Measurements from ENCODE around the gene NOVA1.

NOVA1 gene

GRCh38 chr14:26415618-26416123 is 182.2 kb downstream of the NOVA1 start:
- Histone ChIP-seq H3K4me1 (ENCODE audit: low read depth, poor library complexity, severe bottlenecking) (no peaks in the 10 kb centered on the region), H3K27ac (no peak overlapping the region), H3K36me3 (ENCODE audit: insufficient read depth) (no peaks in the 10 kb centered on the region), H4K20me1 (ENCODE audit: insufficient read depth) (no peaks in the 10 kb centered on the region), H3K4me3 (IDR thresholded peaks at IDR 0.05; ENCODE audit: insufficient read depth, low read depth, low read length) (no peak overlapping the region), H3K79me2 (ENCODE audit: insufficient read depth, low read depth) (no peaks in the 10 kb centered on the region), H2AFZ (ENCODE audit: low read depth) (no peak overlapping the region), H3K9ac (no peak overlapping the region), H3K4me2 (no peak overlapping the region), H3K27me3 (ENCODE audit: insufficient read depth, low read depth) (no peaks in the 10 kb centered on the region)
- TF ChIP-seq CTCF (conservative IDR thresholded peaks at IDR 0.05; ENCODE audit: low read depth, low read length), result no peak

- no peaks in the 10 kb centered on the region for H3K27me3 ChIP-seq (ENCODE audit: insufficient read depth, low read depth)
- H3K4me1 ChIP-seq (ENCODE audit: low read depth, poor library complexity, severe bottlenecking), result no peaks in the 10 kb centered on the region
- H3K4me3 ChIP-seq (IDR thresholded peaks at IDR 0.05; ENCODE audit: insufficient read depth, low read depth, low read length), result no peak overlapping the region
- no peaks in the 10 kb centered on the region for H3K79me2 ChIP-seq (ENCODE audit: insufficient read depth, low read depth)
- H3K9ac ChIP-seq, result no peak overlapping the region
- no peak overlapping the region for H3K4me2 ChIP-seq
- H4K20me1 ChIP-seq (ENCODE audit: insufficient read depth), result no peaks in the 10 kb centered on the region
- TF ChIP-seq CTCF (conservative IDR thresholded peaks at IDR 0.05; ENCODE audit: low read depth, low read length), result no peak
- H3K27ac ChIP-seq, result no peak overlapping the region
- no peak overlapping the region for H2AFZ ChIP-seq (ENCODE audit: low read depth)
- no peaks in the 10 kb centered on the region for H3K36me3 ChIP-seq (ENCODE audit: insufficient read depth)
Measured at GRCh38 chr14:26414926-26415325, 182.9 kb downstream of the NOVA1 start.

- H2AFZ ChIP-seq (ENCODE audit: low read depth), result no peak overlapping the region
Measured at GRCh38 chr14:26414103-26414502, 183.7 kb downstream of the NOVA1 start.

GRCh38 chr14:26412421-26412820 is 185.4 kb downstream of the NOVA1 start:
- Histone ChIP-seq H3K27ac (no peak overlapping the region), H3K9ac (no peak overlapping the region), H3K36me3 (ENCODE audit: insufficient read depth) (no peaks in the 10 kb centered on the region), H3K4me1 (ENCODE audit: low read depth, poor library complexity, severe bottlenecking) (no peaks in the 10 kb centered on the region), H3K4me2 (no peak overlapping the region), H2AFZ (ENCODE audit: low read depth) (no peak overlapping the region), H3K4me3 (IDR thresholded peaks at IDR 0.05; ENCODE audit: insufficient read depth, low read depth, low read length) (no peak overlapping the region), H3K79me2 (ENCODE audit: insufficient read depth, low read depth) (no peaks in the 10 kb centered on the region), H3K27me3 (ENCODE audit: insufficient read depth, low read depth) (no peaks in the 10 kb centered on the region), H4K20me1 (ENCODE audit: insufficient read depth) (no peaks in the 10 kb centered on the region)
- TF ChIP-seq CTCF (conservative IDR thresholded peaks at IDR 0.05; ENCODE audit: low read depth, low read length), result no peak

More at GRCh38 chr14:26414103-26414502, 183.7 kb downstream of the NOVA1 start:
- Histone ChIP-seq H3K4me3 (IDR thresholded peaks at IDR 0.05; ENCODE audit: insufficient read depth, low read depth, low read length) (no peak overlapping the region), H3K79me2 (ENCODE audit: insufficient read depth, low read depth) (no peaks in the 10 kb centered on the region), H3K36me3 (ENCODE audit: insufficient read depth) (no peaks in the 10 kb centered on the region), H3K27ac (no peak overlapping the region), H3K4me2 (no peak overlapping the region), H4K20me1 (ENCODE audit: insufficient read depth) (no peaks in the 10 kb centered on the region), H3K9ac (no peak overlapping the region), H3K4me1 (ENCODE audit: low read depth, poor library complexity, severe bottlenecking) (no peaks in the 10 kb centered on the region), H3K27me3 (ENCODE audit: insufficient read depth, low read depth) (no peaks in the 10 kb centered on the region)
- no peak for TF ChIP-seq CTCF (conservative IDR thresholded peaks at IDR 0.05; ENCODE audit: low read depth, low read length)
